ENCODE results near the gene GSTM4. TPM values are rescaled to one million over a fixed set of nuclear protein-coding genes. Genes with fewer than 3 reads are reported as not detected.
"Not testable (repeated sequence)": the region's sequence is repeated elsewhere in the genome, so short reads cannot be mapped to it uniquely, and the experiment has no call there.

GSTM4 gene
- total and polyA plus RNA-seq, 12 donors: 22.8 to 62.1 (median 41.8) TPM

- intact Hi-C loops (cut with DNase I): no loop called here
- no peak for ATAC-seq
- 95% methylated on average over 4 of the region's 4 CpGs; no CpG with 5 or more reads in 1 of the 2 donors for WGBS, 2 donors
- H3K27me3 ChIP-seq: no peaks in the 10 kb centered on the region
- DNase-seq: no peak
- H3K36me3 ChIP-seq: peaks cover 0 to 3% (median 0%) of the 10 kb centered on the region in 9 donors
- no peaks in the 10 kb centered on the region for H3K9me3 ChIP-seq
- H3K4me1 ChIP-seq: peaks cover 0 to 5% (median 0%) of the 10 kb centered on the region in 9 donors
- no peak overlapping the region for H3K27ac ChIP-seq
- no peak for TF ChIP-seq CTCF (IDR thresholded peaks at IDR 0.05)
- no peak overlapping the region for H3K4me3 ChIP-seq
Measured at GRCh38 chr1:109697066-109697465, 41.2 kb downstream of the GSTM4 start.

- H3K36me3 ChIP-seq; H3K9me3 ChIP-seq; H3K4me1 ChIP-seq; H3K27me3 ChIP-seq; ATAC-seq; intact Hi-C loops (cut with DNase I); H3K4me3 ChIP-seq; H3K27ac ChIP-seq; DNase-seq: not testable (repeated sequence)
- WGBS, 2 donors: 94% methylated on average over 4 of the region's 4 CpGs; no CpG with 5 or more reads in 1 of the 2 donors
Measured at GRCh38 chr1:109697861-109698260, 42.0 kb downstream of the GSTM4 start.

GRCh38 chr1:109702940-109703339 lies 47.0 kb downstream of the GSTM4 start:
- peaks cover 0 to 16% (median 0%) of the 10 kb centered on the region in 11 donors for H3K9me3 ChIP-seq
- DNase-seq; intact Hi-C loops (cut with DNase I); H3K27me3 ChIP-seq; H3K4me1 ChIP-seq; ATAC-seq; H3K4me3 ChIP-seq; H3K36me3 ChIP-seq; H3K27ac ChIP-seq: not testable (repeated sequence)
- WGBS, 2 donors: 94% methylated on average over 3 of the region's 3 CpGs

DNA sequence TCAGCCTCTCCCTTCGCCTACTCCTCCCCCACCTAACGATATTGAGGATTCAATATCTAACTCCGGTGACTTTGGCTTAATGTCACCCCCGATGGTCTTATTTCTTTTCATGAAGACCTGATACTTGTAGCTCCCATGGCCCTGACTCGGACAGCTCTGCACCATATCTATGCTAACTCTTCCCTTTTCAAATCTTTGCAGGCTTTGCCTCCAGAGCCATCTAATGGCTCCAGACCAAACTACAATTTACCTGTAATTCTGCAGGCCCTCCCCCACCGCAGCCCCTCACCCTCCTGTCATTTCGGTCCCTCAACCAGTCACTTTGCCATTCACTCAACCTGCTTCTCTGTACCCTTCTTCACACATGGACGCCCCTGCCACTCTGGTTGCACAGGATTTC lies 48.3 kb downstream of the GSTM4 start:
- no peak overlapping the region for H3K27ac ChIP-seq
- intact Hi-C loops (cut with DNase I): no loop called here
- H3K36me3 ChIP-seq: peaks cover 0 to 4% (median 0%) of the 10 kb centered on the region in 9 donors
- ATAC-seq (no peak), DNase-seq (no peak)
- no peaks in the 10 kb centered on the region for H3K27me3 ChIP-seq
- WGBS, 2 donors: 74 to 83% methylated on average over 8 of the region's 8 CpGs
- H3K4me3 ChIP-seq: no peak overlapping the region
- H3K4me1 ChIP-seq: no peaks in the 10 kb centered on the region
- peaks cover 0 to 28% (median 4%) of the 10 kb centered on the region in 11 donors for H3K9me3 ChIP-seq
- no peak for TF ChIP-seq CTCF (IDR thresholded peaks at IDR 0.05)

GRCh38 chr1:109705411-109705810 lies 49.5 kb downstream of the GSTM4 start:
- WGBS, 2 donors: 90% methylated on average over 4 of the region's 4 CpGs
- ATAC-seq (no peak), DNase-seq (no peak)
- intact Hi-C loops (cut with DNase I): no loop called here
- no peak for TF ChIP-seq CTCF (IDR thresholded peaks at IDR 0.05)
- Histone ChIP-seq H3K4me1 (no peaks in the 10 kb centered on the region), H3K27ac (no peak overlapping the region), H3K27me3 (no peaks in the 10 kb centered on the region), H3K36me3 (peaks cover 0 to 4% (median 0%) of the 10 kb centered on the region in 9 donors), H3K9me3 (peaks cover 0 to 35% (median 4%) of the 10 kb centered on the region in 11 donors), H3K4me3 (no peak overlapping the region)

DNA sequence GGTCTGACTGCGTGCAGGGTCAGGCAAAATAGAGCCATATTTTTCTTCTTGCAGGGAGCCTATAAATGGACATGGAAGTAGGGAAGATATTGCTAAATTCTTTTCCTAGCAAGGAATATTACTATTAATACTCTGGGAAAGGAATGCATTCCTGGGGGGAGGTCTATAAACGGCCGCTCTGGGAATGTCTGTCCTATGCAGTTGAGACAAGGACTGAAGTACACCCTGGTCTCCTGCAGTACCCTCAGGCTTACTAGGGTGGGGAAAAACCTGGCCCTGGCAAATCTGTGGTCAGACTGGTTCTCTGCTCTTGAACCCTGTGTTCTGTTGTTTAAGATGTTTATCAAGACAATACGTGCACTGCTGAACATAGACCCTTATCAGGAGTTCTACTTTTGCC lies 53.0 kb downstream of the GSTM4 start:
- ATAC-seq; intact Hi-C loops (cut with DNase I); H3K36me3 ChIP-seq; H3K27ac ChIP-seq; H3K27me3 ChIP-seq; H3K4me1 ChIP-seq; DNase-seq; H3K4me3 ChIP-seq: not testable (repeated sequence)
- WGBS, 2 donors: 72 to 74% methylated on average over 4 of the region's 4 CpGs
- H3K9me3 ChIP-seq: peaks cover 0 to 21% (median 4%) of the 10 kb centered on the region in 11 donors

GRCh38 chr1:109709822-109710221 lies 53.9 kb downstream of the GSTM4 start:
- H3K4me1 ChIP-seq; DNase-seq; H3K4me3 ChIP-seq; H3K27ac ChIP-seq; H3K27me3 ChIP-seq; intact Hi-C loops (cut with DNase I); H3K36me3 ChIP-seq: not testable (repeated sequence)
- peak in 1 of 8 donors; percentile 59 for ATAC-seq
- H3K9me3 ChIP-seq: peaks cover 0 to 21% (median 4%) of the 10 kb centered on the region in 11 donors
